Activated CD4-positive, alpha-beta T cell treated with anti-CD3 and anti-CD28 coated beads for 4 hours (primary cell): Measurements from ENCODE around the gene FAM162A.
"Not testable (repeated sequence)": the region's sequence is repeated elsewhere in the genome, so short reads cannot be mapped to it uniquely, and the experiment has no call there.

Experiments
- DNase-seq, 2 donors: peaks; one replicate each; pipeline ENCODE4 v3.0.0-alpha.2; 2020

FAM162A gene

GRCh38 chr3:122421836-122422235 is 37.9 kb downstream of the FAM162A start:
- DNase-seq, result no peak

- DNase-seq, result no peak
Measured at GRCh38 chr3:122427857-122428471, 44.0 kb downstream of the FAM162A start.

- DNase-seq, result no peak
Measured at GRCh38 chr3:122430371-122430770, 46.4 kb downstream of the FAM162A start.

GRCh38 chr3:122435950-122436349 is 52.0 kb downstream of the FAM162A start:
- no peak for DNase-seq

GRCh38 chr3:122443090-122443489 is 59.1 kb downstream of the FAM162A start:
- DNase-seq, result no peak

- DNase-seq, result not testable (repeated sequence)
Measured at GRCh38 chr3:122443762-122444490, 59.9 kb downstream of the FAM162A start.

- DNase-seq, result not testable (repeated sequence)
Measured at GRCh38 chr3:122444491-122444887, 60.5 kb downstream of the FAM162A start.

- not testable (repeated sequence) for DNase-seq
Measured at GRCh38 chr3:122448218-122448617, 64.2 kb downstream of the FAM162A start.

GRCh38 chr3:122451371-122451770 is 67.4 kb downstream of the FAM162A start:
- DNase-seq, result no peak

- DNase-seq, result no peak
Measured at GRCh38 chr3:122456074-122456473, 72.1 kb downstream of the FAM162A start.

GRCh38 chr3:122457706-122458105 is 73.7 kb downstream of the FAM162A start:
- no peak for DNase-seq

- no peak for DNase-seq
Measured at GRCh38 chr3:122458992-122459391, 75.0 kb downstream of the FAM162A start.

- DNase-seq, result no peak
Measured at GRCh38 chr3:122461806-122462205, 77.8 kb downstream of the FAM162A start.
